ENCODE measurements around the gene PPP1R12C. TPM values are rescaled to one million over a fixed set of nuclear protein-coding genes. Genes with fewer than 3 reads are reported as not detected.

PPP1R12C gene
- total RNA-seq, 2 experiments from 2014 or later = 87.4 to 89.7 TPM

Other genes starting within 250 kb of the PPP1R12C start
- not detected for gene FCAR, start 243.4 kb downstream of the PPP1R12C start, total RNA-seq
- under 1 TPM; 0.38 to 0.44 TPM for gene NCR1, start 211.5 kb downstream of the PPP1R12C start, total RNA-seq
- not detected for gene NLRP7, start 170.1 kb downstream of the PPP1R12C start, total RNA-seq
- 10 to 100 TPM; 14.1 to 14.3 TPM for gene NLRP2, start 151.3 kb downstream of the PPP1R12C start, total RNA-seq
- not detected for gene GP6, start 79.4 kb downstream of the PPP1R12C start, total RNA-seq
- 10 to 100 TPM; 23.3 TPM for gene RDH13, start 54.5 kb downstream of the PPP1R12C start, total RNA-seq
- 1 to 10 TPM; 1.4 to 1.5 TPM for gene EPS8L1, start 41.8 kb downstream of the PPP1R12C start, total RNA-seq
- not detected for gene TNNT1, start 31.6 kb upstream of the PPP1R12C start, total RNA-seq
- not detected for gene TNNI3, start 40.1 kb upstream of the PPP1R12C start, total RNA-seq
- not detected for gene DNAAF3, start 49.0 kb upstream of the PPP1R12C start, total RNA-seq
- not detected for gene SYT5, start 62.7 kb upstream of the PPP1R12C start, total RNA-seq
- not detected for gene PTPRH, start 91.9 kb upstream of the PPP1R12C start, total RNA-seq
- 1 to 10 TPM; 6.5 to 7.6 TPM for gene TMEM86B, start 111.1 kb upstream of the PPP1R12C start, total RNA-seq
- 100 to 1,000 TPM; 226 to 230 TPM for gene PPP6R1, start 141.4 kb upstream of the PPP1R12C start, total RNA-seq
- 10 to 100 TPM; 74.4 to 79.6 TPM for gene HSPBP1, start 162.5 kb upstream of the PPP1R12C start, total RNA-seq
- 1 to 10 TPM; 4.8 to 5.7 TPM for gene BRSK1, start 166.4 kb upstream of the PPP1R12C start, total RNA-seq
- under 1 TPM in 1 of 2 experiments, not detected in 1; 0.31 TPM for gene TMEM150B, start 207.7 kb upstream of the PPP1R12C start, total RNA-seq
- 10 to 100 TPM; 17.4 to 18.1 TPM for gene KMT5C, start 222.2 kb upstream of the PPP1R12C start, total RNA-seq
- not detected for gene COX6B2, start 237.1 kb upstream of the PPP1R12C start, total RNA-seq
- gene GARIN5B, start 245.6 kb upstream of the PPP1R12C start, total RNA-seq = not detected

All from activated CD8-positive, alpha-beta memory T cell treated with anti-CD3 and anti-CD28 coated beads for 36 hours (primary cell).